Panc1 (cell line): ENCODE results near the gene ACTL7B. TPM values are rescaled to one million over a fixed set of nuclear protein-coding genes. Genes with fewer than 3 reads are reported as not detected.

Experiments used
- ATAC-seq: fragments of 200-7000 bp; cut with Tn5 transposase; 2 replicates; pipeline ENCODE4 v1.9.1; 2020; ENCODE audit warnings: mild to moderate bottlenecking, moderate library complexity
- BruUV-seq: library from RNA; stranded (reverse); fragments of 400-500 nt; replicated peaks from 2 replicates; lab custom pipeline; 2021; lab: Mats Ljungman, UMichigan
- CTCF ChIA-PET: fragments of 300-600 bp; sonication (Branson Sonifier 250); formaldehyde crosslinking; loops from one replicate; lab custom pipeline; 2022; ENCODE audit warnings: antibody characterized with exemption; lab: Charles Lee
- POLR2A ChIA-PET: fragments of 300-600 bp; sonication (Branson Sonifier 250); formaldehyde crosslinking; loops from one replicate; lab custom pipeline; 2022; ENCODE audit warnings: antibody characterized with exemption; lab: Charles Lee
- DNase-seq: peaks from one replicate; pipeline ENCODE4 v3.0.0-alpha.2; 2010; ENCODE audit warnings: low read depth, low spot score
- H3K27ac ChIP-seq: 2 replicates; pipeline ENCODE4 v1.5.1; 2011; ENCODE audit warnings: mild to moderate bottlenecking, low read length, inconsistent platforms
- H3K27me3 ChIP-seq: fragments of 200-500 bp; sonication (Bioruptor generic); 2 replicates; pipeline ENCODE4 v1.6.0; 2014; ENCODE audit warnings: low read length, inconsistent platforms; ENCODE audit not compliant: control insufficient read depth, insufficient read depth
- H3K36me3 ChIP-seq: fragments of 200-500 bp; sonication (Bioruptor generic); 2 replicates; pipeline ENCODE4 v1.5.1; 2014; ENCODE audit warnings: inconsistent platforms, mild to moderate bottlenecking, low read length, moderate library complexity; ENCODE audit not compliant: control insufficient read depth, insufficient read depth
- H3K4me1 ChIP-seq: 2 replicates; pipeline ENCODE4 v1.5.1; 2011; ENCODE audit warnings: inconsistent platforms, mild to moderate bottlenecking, low read length, moderate library complexity; ENCODE audit not compliant: control insufficient read depth, insufficient read depth
- H3K4me3 ChIP-seq, 2 experiments: 2 replicates each; pipeline ENCODE4 v1.5.1; 2011 to 2012; ENCODE audit warnings: low read depth in 2 of 2, low read length in 2 of 2, mild to moderate bottlenecking in 2 of 2, inconsistent platforms in 1 of 2, moderate library complexity in 1 of 2
- H3K9me3 ChIP-seq: fragments of 200-500 bp; sonication (Bioruptor generic); 2 replicates; pipeline ENCODE4 v1.5.1; 2014; ENCODE audit warnings: low read depth, mild to moderate bottlenecking, inconsistent platforms, low read length, moderate library complexity; ENCODE audit not compliant: control insufficient read depth, insufficient read depth
- CTCF ChIP-seq: fragments of 450-650 bp; IDR thresholded peaks from 2 replicates; pipeline ENCODE4 v1.5.1; 2017; ENCODE audit warnings: mild to moderate bottlenecking
- POLR2AphosphoS5 ChIP-seq: IDR thresholded peaks from 2 replicates; pipeline ENCODE4 v1.6.1; 2012; ENCODE audit warnings: mild to moderate bottlenecking, low read depth, low read length, moderate library complexity
- REST ChIP-seq, 2 experiments: IDR thresholded peaks; 2 replicates each; pipeline ENCODE4 v1.6.1; 2011 to 2012; ENCODE audit warnings: low read depth in 2 of 2, control low read depth in 1 of 2, low read length in 1 of 2, mild to moderate bottlenecking in 1 of 2, moderate library complexity in 1 of 2; ENCODE audit not compliant: insufficient read depth in 1 of 2
- SIN3A ChIP-seq: IDR thresholded peaks from 2 replicates; pipeline ENCODE4 v1.6.1; 2012; ENCODE audit warnings: low read depth, mild to moderate bottlenecking, low read length, moderate library complexity, borderline replicate concordance; ENCODE audit not compliant: insufficient read depth
- TCF7L2 ChIP-seq: IDR thresholded peaks from 2 replicates; pipeline ENCODE4 v1.6.1; 2011; ENCODE audit warnings: mild to moderate bottlenecking, low read depth, low read length, inconsistent platforms
- in situ Hi-C: cut with HindIII; loops from 2 replicates; pipeline ENCODE4 v1.10.0; 2016; ENCODE audit warnings: low sequenced_read_pairs, low pct_unique_long_range_greater_than_20kb
- intact Hi-C: fragments of 100-400 bp; cut with micrococcal nuclease; formaldehyde crosslinking; loops from one replicate; pipeline ENCODE4 v1.10.0; 2022; ENCODE audit not compliant: unreplicated experiment
- total RNA-seq: library from RNA; stranded (reverse); gene quantifications from one replicate; pipeline ENCODE4 v1.2.1, GENCODE V29; 2021; ENCODE audit not compliant: unreplicated experiment

Gene ACTL7B
- total RNA-seq, 1 experiment from 2014 or later = not detected

GRCh38 chr9:108815156-108815555 is 40.6 kb downstream of the ACTL7B start:
- Histone ChIP-seq H3K4me3 (no peak overlapping the region), H3K4me1 (no peaks in the 10 kb centered on the region), H3K27ac (no peak overlapping the region), H3K9me3 (no peaks in the 10 kb centered on the region), H3K27me3 (no peaks in the 10 kb centered on the region), H3K36me3 (no peaks in the 10 kb centered on the region)
- TF ChIP-seq POLR2AphosphoS5 = no peak
- TF ChIP-seq REST (IDR thresholded peaks at IDR 0.05; ENCODE audit: insufficient read depth in 1 of 2, low read depth in 2 of 2, low read length in 1 of 2) = no peak
- no peak for TF ChIP-seq SIN3A
- TF ChIP-seq TCF7L2 = no peak
- TF ChIP-seq CTCF = no peak
- POLR2A ChIA-PET = no interaction called here
- CTCF ChIA-PET = no interaction called here
- intact Hi-C loops (no loop called here), in situ Hi-C loops (no loop called here)
- no TSS peak for BruUV-seq
- DNase-seq = no peak
- ATAC-seq = no peak

GRCh38 chr9:108813951-108814601 is 41.7 kb downstream of the ACTL7B start:
- no TSS peak for BruUV-seq
- Histone ChIP-seq H3K27me3 (no peaks in the 10 kb centered on the region; the same call in 1 of the 2 replicates), H3K27ac (no peak overlapping the region), H3K4me1 (no peaks in the 10 kb centered on the region), H3K9me3 (no peaks in the 10 kb centered on the region), H3K4me3 (no peak overlapping the region), H3K36me3 (no peaks in the 10 kb centered on the region)
- intact Hi-C loops (no loop called here), in situ Hi-C loops (no loop called here)
- DNase-seq (peak; percentile 20), ATAC-seq (no peak)
- 0 out of 2 replicates have a peak, but pooled peaks have one; percentile 7 for TF ChIP-seq CTCF
- TF ChIP-seq TCF7L2 = no peak
- no peak for TF ChIP-seq SIN3A
- no peak for TF ChIP-seq POLR2AphosphoS5
- CTCF ChIA-PET = no interaction called here
- POLR2A ChIA-PET = no interaction called here
